WERI-Rb-1 (cell line): Measurements from ENCODE around the gene KCNH1.

Experiments used
- DNase-seq: peaks from one replicate; pipeline ENCODE4 v3.0.0-alpha.2; 2020
- H3K27ac ChIP-seq: fragments of 250-450 bp; sonication (Bioruptor Pico); 2 replicates; pipeline ENCODE4 v1.5.1; 2020; ENCODE audit warnings: mild to moderate bottlenecking, moderate library complexity
- H3K27me3 ChIP-seq: fragments of 250-450 bp; sonication (Bioruptor Pico); 2 replicates; pipeline ENCODE4 v1.5.1; 2021; ENCODE audit warnings: mild to moderate bottlenecking, low read depth, moderate library complexity; ENCODE audit not compliant: insufficient read depth, severe bottlenecking
- H3K36me3 ChIP-seq: fragments of 250-450 bp; sonication (Bioruptor Pico); 2 replicates; pipeline ENCODE4 v1.5.1; 2020; ENCODE audit warnings: mild to moderate bottlenecking, moderate library complexity
- H3K4me3 ChIP-seq: 2 replicates; pipeline ENCODE4 v1.5.1; 2011; ENCODE audit warnings: low read depth, mild to moderate bottlenecking, control low read depth, low read length
- H3K9me3 ChIP-seq: fragments of 250-450 bp; sonication (Bioruptor Pico); 2 replicates; pipeline ENCODE4 v1.5.1; 2021; ENCODE audit warnings: mild to moderate bottlenecking, moderate library complexity; ENCODE audit not compliant: severe bottlenecking
- TF ChIP-seq, protein P1 (sequence below): IDR thresholded peaks from 2 replicates; pipeline ENCODE4 v1.5.1; 2011; ENCODE audit warnings: low read depth, mild to moderate bottlenecking, control low read depth, inconsistent platforms, low read length

The KCNH1 gene

DNA sequence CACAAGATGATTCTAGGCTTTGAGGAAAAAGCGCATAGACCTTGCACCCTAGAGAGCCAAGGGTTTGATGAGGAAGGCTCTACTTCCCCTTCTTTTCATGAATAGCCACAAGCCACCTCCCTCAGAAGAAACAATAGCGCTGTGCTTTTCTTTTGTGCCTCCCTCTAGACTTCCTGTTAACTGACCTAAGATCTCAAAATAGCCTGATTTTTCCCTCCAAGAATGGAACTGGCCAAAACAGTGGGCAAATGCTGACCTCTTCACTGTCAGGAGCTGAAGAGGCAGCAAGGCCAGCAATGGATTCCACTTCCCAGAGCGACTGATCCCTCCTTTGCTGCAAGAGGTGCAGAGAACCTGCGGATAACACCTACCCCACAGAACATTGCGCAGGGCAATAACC is 362.8 kb downstream of the KCNH1 start:
- TF ChIP-seq, protein P1, sequence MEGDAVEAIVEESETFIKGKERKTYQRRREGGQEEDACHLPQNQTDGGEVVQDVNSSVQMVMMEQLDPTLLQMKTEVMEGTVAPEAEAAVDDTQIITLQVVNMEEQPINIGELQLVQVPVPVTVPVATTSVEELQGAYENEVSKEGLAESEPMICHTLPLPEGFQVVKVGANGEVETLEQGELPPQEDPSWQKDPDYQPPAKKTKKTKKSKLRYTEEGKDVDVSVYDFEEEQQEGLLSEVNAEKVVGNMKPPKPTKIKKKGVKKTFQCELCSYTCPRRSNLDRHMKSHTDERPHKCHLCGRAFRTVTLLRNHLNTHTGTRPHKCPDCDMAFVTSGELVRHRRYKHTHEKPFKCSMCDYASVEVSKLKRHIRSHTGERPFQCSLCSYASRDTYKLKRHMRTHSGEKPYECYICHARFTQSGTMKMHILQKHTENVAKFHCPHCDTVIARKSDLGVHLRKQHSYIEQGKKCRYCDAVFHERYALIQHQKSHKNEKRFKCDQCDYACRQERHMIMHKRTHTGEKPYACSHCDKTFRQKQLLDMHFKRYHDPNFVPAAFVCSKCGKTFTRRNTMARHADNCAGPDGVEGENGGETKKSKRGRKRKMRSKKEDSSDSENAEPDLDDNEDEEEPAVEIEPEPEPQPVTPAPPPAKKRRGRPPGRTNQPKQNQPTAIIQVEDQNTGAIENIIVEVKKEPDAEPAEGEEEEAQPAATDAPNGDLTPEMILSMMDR, result no peak
- no peaks in the 10 kb centered on the region for H3K9me3 ChIP-seq
- no peak overlapping the region for H3K4me3 ChIP-seq
- no peak overlapping the region for H3K27ac ChIP-seq
- no peak for DNase-seq
- H3K27me3 ChIP-seq, result no peaks in the 10 kb centered on the region
- no peaks in the 10 kb centered on the region for H3K36me3 ChIP-seq

DNA sequence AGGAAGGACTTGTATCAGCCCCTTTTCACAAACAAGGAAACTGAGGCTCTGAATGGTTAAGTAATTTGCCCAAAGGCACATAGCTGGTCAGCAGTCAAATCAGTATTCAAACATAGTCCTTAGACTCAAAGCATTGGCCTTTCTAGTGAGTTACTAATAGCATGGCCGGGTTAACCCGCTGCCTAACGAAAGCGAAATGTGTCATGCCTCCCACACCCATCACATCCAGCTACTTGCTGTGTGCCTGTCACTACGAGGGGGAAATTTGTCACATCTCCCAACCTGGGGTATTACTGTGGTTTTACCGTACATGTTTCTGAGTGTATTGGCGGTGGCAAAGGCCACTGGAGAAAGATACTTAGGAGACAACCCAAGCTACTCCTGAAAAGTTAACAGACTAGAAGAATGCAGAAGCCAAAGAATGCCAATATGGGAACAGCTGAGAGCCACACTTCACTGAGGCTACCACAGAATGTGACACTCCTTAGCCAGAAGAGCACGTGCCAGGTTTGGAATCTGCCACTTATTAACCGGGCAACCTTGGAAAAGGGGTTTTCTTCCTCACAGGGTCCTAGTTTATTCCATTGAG is 363.5 kb downstream of the KCNH1 start:
- Histone ChIP-seq H3K9me3 (no peaks in the 10 kb centered on the region), H3K27ac (no peak overlapping the region), H3K27me3 (no peaks in the 10 kb centered on the region), H3K4me3 (no peak overlapping the region), H3K36me3 (no peaks in the 10 kb centered on the region)
- no peak for DNase-seq
- TF ChIP-seq, protein P1, result no peak

DNA sequence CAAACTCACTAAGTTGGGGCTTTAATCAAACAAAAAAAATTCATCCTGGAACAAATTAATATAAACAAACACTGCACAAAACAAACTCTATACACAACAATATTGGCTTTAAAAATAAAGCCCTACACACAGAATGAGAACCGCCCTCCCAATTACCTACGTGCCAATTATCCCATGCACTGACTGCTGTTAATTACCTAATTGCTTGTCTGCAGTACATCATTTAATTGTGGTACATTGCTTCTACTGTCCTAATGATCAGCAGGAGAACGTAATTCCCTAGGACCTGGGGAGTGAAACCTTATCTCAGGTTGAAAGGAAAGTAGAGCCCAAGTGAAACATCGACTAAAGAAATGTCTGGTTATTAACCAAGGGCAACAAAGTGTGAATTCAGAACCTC is 364.5 kb downstream of the KCNH1 start:
- Histone ChIP-seq H3K27ac (no peak overlapping the region), H3K9me3 (no peaks in the 10 kb centered on the region), H3K4me3 (no peak overlapping the region), H3K27me3 (no peaks in the 10 kb centered on the region), H3K36me3 (no peaks in the 10 kb centered on the region)
- DNase-seq, result no peak
- TF ChIP-seq, protein P1, result no peak

DNA sequence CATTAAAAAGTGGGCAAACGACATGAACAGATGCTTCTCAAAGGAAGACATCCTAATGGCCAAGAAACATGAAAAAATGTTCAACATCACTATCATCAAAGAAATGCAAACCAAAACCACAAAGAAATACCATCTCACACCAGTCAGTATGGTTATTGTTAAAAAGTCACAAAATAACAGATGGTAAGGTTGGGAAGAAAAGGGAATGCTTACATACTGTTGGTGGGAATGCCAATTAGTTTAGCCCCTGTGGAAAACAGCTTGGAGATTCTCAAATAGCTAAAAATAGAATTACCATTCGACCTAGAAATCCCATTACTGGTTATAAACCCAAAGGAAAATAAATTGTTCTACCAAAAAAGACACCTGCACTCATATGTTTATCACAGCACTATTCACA is 369.4 kb downstream of the KCNH1 start:
- Histone ChIP-seq H3K4me3 (no peak overlapping the region), H3K36me3 (no peaks in the 10 kb centered on the region), H3K27ac (no peak overlapping the region), H3K9me3 (peaks cover 9% of the 10 kb centered on the region), H3K27me3 (no peaks in the 10 kb centered on the region)
- no peak for DNase-seq
- TF ChIP-seq, protein P1, result no peak

DNA sequence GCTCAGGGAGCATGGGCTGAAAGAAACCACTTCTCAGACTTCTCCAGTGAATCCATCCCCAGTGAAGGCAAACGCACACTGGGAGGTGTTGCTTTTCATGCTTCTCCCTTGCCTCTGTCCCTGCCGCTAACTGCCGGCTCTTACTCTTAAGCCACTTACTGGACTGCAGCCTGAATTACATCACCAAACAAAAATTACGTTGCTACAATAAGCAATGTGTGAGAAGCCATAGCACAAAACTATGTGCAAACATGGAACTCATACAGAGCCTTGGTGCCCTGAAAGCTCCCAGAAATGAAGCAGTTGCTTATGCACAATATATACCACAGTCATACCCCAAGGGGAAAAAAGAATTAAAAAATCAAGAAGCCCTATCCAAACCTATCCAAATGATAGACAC is 375.2 kb downstream of the KCNH1 start:
- Histone ChIP-seq H3K9me3 (peaks cover 9% of the 10 kb centered on the region), H3K4me3 (no peak overlapping the region), H3K27ac (no peak overlapping the region), H3K27me3 (no peaks in the 10 kb centered on the region), H3K36me3 (no peaks in the 10 kb centered on the region)
- DNase-seq, result no peak
- TF ChIP-seq, protein P1, result no peak

DNA sequence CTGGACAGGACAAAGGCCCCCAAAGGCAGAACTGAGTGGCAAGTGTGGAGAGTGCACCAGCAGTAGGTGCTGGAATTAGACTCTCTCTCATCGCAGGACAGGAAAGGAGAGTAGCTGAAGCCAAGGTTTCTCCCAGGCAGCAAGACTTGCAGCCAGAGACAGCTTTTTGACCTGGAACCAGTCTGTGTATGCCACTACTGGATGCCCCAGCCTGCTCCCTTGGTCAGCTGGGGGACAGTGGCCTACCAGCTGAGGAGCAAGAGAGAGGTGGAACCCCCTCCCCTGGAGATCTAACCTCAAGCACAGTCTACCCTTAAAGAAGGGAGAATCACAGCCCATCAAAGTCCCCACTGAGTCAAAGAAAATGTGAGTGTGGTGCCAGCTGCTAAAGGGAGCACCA is 375.7 kb downstream of the KCNH1 start:
- no peaks in the 10 kb centered on the region for H3K27me3 ChIP-seq
- no peak for DNase-seq
- TF ChIP-seq, protein P1, result no peak
- no peak overlapping the region for H3K27ac ChIP-seq
- no peaks in the 10 kb centered on the region for H3K36me3 ChIP-seq
- H3K4me3 ChIP-seq, result no peak overlapping the region
- peaks cover 9% of the 10 kb centered on the region for H3K9me3 ChIP-seq
